Endothelial cell of umbilical vein (primary cell): Measurements from ENCODE around the gene HIVEP3. TPM values are rescaled to one million over a fixed set of nuclear protein-coding genes. Genes with fewer than 3 reads are reported as not detected.

ENCODE experiments used
- BruUV-seq: library from RNA; stranded (reverse); fragments of 400-500 nt; replicated peaks from 2 replicates; lab custom pipeline; 2021; lab: Mats Ljungman, UMichigan
- CTCF ChIA-PET: fragments of 300-600, 350-600 bp; sonication (Branson Sonifier 250); formaldehyde crosslinking; loops from one replicate; lab custom pipeline; 2021; ENCODE audit warnings: antibody characterized with exemption, inconsistent platforms; lab: Charles Lee
- POLR2A ChIA-PET: fragments of 300-600, 350-600 bp; sonication (Branson Sonifier 250); formaldehyde crosslinking; loops from one replicate; lab custom pipeline; 2021; ENCODE audit warnings: antibody characterized with exemption, inconsistent platforms; lab: Charles Lee
- DNase-seq: peaks from one replicate; pipeline ENCODE4 v3.0.0-alpha.2; 2011; ENCODE audit warnings: low read depth, low spot score
- FAIRE-seq: peaks from 2 replicates; lab custom pipeline; 2011; peaks lifted over from hg19 to GRCh38; lab: Jason Lieb, UNC
- H2AFZ ChIP-seq: 2 replicates; pipeline ENCODE4 v1.6.0; 2012; ENCODE audit warnings: low read depth, low read length, control low read depth, inconsistent platforms
- H3K27ac ChIP-seq: 2 replicates; pipeline ENCODE4 v1.5.1; 2011; ENCODE audit warnings: low read depth, mild to moderate bottlenecking, control low read depth, low read length, moderate library complexity; ENCODE audit not compliant: insufficient read depth
- H3K27me3 ChIP-seq, 2 experiments: 2 replicates each; pipeline versions ENCODE4 v1.6.0 to v1.6.1; 2011; ENCODE audit warnings: low read length in 2 of 2, mixed read lengths in 1 of 2; ENCODE audit not compliant: control insufficient read depth in 2 of 2, insufficient read depth in 2 of 2
- H3K36me3 ChIP-seq, 2 experiments: 2 replicates in 1 of 2; 3 replicates in 1 of 2; pipeline ENCODE4 v1.5.1; 2011; ENCODE audit warnings: low read length in 2 of 2, mild to moderate bottlenecking in 1 of 2, moderate library complexity in 1 of 2; ENCODE audit not compliant: control insufficient read depth in 2 of 2, insufficient read depth in 2 of 2; ENCODE audit errors: extremely low read depth in 1 of 2
- H3K4me1 ChIP-seq: 3 replicates; pipeline ENCODE4 v1.5.1; 2011; ENCODE audit warnings: mild to moderate bottlenecking, low read length; ENCODE audit not compliant: control insufficient read depth, insufficient read depth; ENCODE audit errors: extremely low read depth
- H3K4me2 ChIP-seq: 2 replicates; pipeline ENCODE4 v1.6.1; 2011; ENCODE audit warnings: low read length, control low read depth, mixed read lengths; ENCODE audit not compliant: insufficient read depth
- H3K4me3 ChIP-seq, 3 experiments: fragments of 200-600 bp in 1 of 3; sonication (generic), shearing (Covaris generic) in 1 of 3; replicated peaks in 1 of 3; 2 replicates each; pipeline ENCODE4 v1.5.1; 2011 to 2016; ENCODE audit warnings: control low read depth in 3 of 3, low read length in 3 of 3, mild to moderate bottlenecking in 2 of 3, inconsistent platforms in 1 of 3, low read depth in 1 of 3, moderate library complexity in 1 of 3; ENCODE audit not compliant: insufficient read depth in 1 of 3
- H3K79me2 ChIP-seq: 2 replicates; pipeline ENCODE4 v1.6.0; 2012; ENCODE audit warnings: low read length, inconsistent platforms; ENCODE audit not compliant: control insufficient read depth, insufficient read depth
- H3K9ac ChIP-seq: replicated peaks from 2 replicates; pipeline ENCODE3; 2011; ENCODE audit warnings: low read length, control low read depth; ENCODE audit not compliant: insufficient read depth; ENCODE audit errors: extremely low read depth
- H3K9me1 ChIP-seq: replicated peaks from 3 replicates; pipeline ENCODE4 v1.6.0; 2011; ENCODE audit warnings: mild to moderate bottlenecking, low read length; ENCODE audit not compliant: control insufficient read depth, insufficient read depth; ENCODE audit errors: extremely low read depth
- H3K9me3 ChIP-seq: replicated peaks from 2 replicates; pipeline ENCODE4 v1.5.1; 2012; ENCODE audit warnings: low read length, inconsistent platforms; ENCODE audit not compliant: control insufficient read depth, insufficient read depth
- H4K20me1 ChIP-seq: replicated peaks from 2 replicates; pipeline ENCODE3; 2011; ENCODE audit warnings: mild to moderate bottlenecking, low read length; ENCODE audit not compliant: control insufficient read depth, insufficient read depth; ENCODE audit errors: extremely low read depth
- EZH2 ChIP-seq: IDR thresholded peaks from 2 replicates; pipeline ENCODE4 v1.6.1; 2012; ENCODE audit warnings: borderline replicate concordance, low read depth, mild to moderate bottlenecking, moderate library complexity, low read length, inconsistent platforms; ENCODE audit not compliant: severe bottlenecking
- FOS ChIP-seq: IDR thresholded peaks from 2 replicates; pipeline ENCODE4 v1.6.1; 2011; ENCODE audit warnings: mild to moderate bottlenecking, low read length, moderate library complexity, borderline replicate concordance; ENCODE audit not compliant: insufficient read depth
- GATA2 ChIP-seq: IDR thresholded peaks from 2 replicates; pipeline ENCODE4 v1.7.0; 2011; ENCODE audit warnings: low read depth, mild to moderate bottlenecking, moderate library complexity, mixed read lengths, low read length; ENCODE audit not compliant: insufficient read length, insufficient read depth
- JUN ChIP-seq: IDR thresholded peaks from 2 replicates; pipeline ENCODE4 v1.6.1; 2011; ENCODE audit warnings: borderline replicate concordance, low read depth; ENCODE audit not compliant: insufficient read length, insufficient read depth
- MYC ChIP-seq: IDR thresholded peaks from one replicate; pipeline ENCODE4 v1.6.1; 2011; ENCODE audit warnings: mild to moderate bottlenecking, low read depth, low read length
- POLR2A ChIP-seq: IDR thresholded peaks from 2 replicates; pipeline ENCODE4 v1.6.1; 2012; ENCODE audit warnings: low read depth, mild to moderate bottlenecking, control low read depth, low read length
- POLR2AphosphoS5 ChIP-seq: IDR thresholded peaks from 2 replicates; pipeline ENCODE4 v1.6.1; 2012; ENCODE audit warnings: low read depth, mild to moderate bottlenecking, control low read depth, low read length, moderate library complexity; ENCODE audit not compliant: insufficient read depth
- dilution Hi-C: fragments of 300-500 bp; cut with MboI; formaldehyde crosslinking; loops from one replicate; pipeline ENCODE4 v1.15.0; 2019; ENCODE audit warnings: low sequenced_read_pairs; ENCODE audit not compliant: extremely low pct_ligation_motif_present
- intact Hi-C: fragments of 100-400 bp; cut with micrococcal nuclease; formaldehyde crosslinking; loops from one replicate; pipeline ENCODE4 v1.10.0; 2022
- polyA plus RNA-seq, 4 experiments: library from polyadenylated mRNA; depleted of rRNA in 3 of 4; stranded (reverse) in 3 of 4; unstranded in 1 of 4; fragments of >200 nt; gene quantifications; 2 replicates each; pipeline versions ENCODE4 v1.2.1 to v1.2.3, GENCODE V29; 2011 to 2012; ENCODE audit warnings: missing spikeins in 1 of 4
- total RNA-seq: library from RNA; stranded (reverse); gene quantifications from 2 replicates; pipeline ENCODE4 v1.2.3, GENCODE V29; 2021
- TF ChIP-seq, protein P1 (sequence below): IDR thresholded peaks from 2 replicates; pipeline ENCODE4 v1.6.1; 2011; ENCODE audit not compliant: insufficient read depth, insufficient read length
- TF ChIP-seq, protein P2 (sequence below), 2 donors: IDR thresholded peaks; 1 replicate in 1 of 2; 2 replicates in 1 of 2; pipeline ENCODE4 v1.5.1; 2011; ENCODE audit warnings: low read length in 2 of 2, mild to moderate bottlenecking in 2 of 2, moderate library complexity in 2 of 2, control low read depth in 1 of 2, inconsistent platforms in 1 of 2, low read depth in 1 of 2; ENCODE audit not compliant: insufficient read depth in 1 of 2; ENCODE audit errors: extremely low read depth in 1 of 2

Gene HIVEP3
- total and polyA plus RNA-seq, 2 donors (not counting 3 experiments of a cell fraction or from before 2014, with no cell fraction given), result 3.4 to 4.0 TPM

DNA sequence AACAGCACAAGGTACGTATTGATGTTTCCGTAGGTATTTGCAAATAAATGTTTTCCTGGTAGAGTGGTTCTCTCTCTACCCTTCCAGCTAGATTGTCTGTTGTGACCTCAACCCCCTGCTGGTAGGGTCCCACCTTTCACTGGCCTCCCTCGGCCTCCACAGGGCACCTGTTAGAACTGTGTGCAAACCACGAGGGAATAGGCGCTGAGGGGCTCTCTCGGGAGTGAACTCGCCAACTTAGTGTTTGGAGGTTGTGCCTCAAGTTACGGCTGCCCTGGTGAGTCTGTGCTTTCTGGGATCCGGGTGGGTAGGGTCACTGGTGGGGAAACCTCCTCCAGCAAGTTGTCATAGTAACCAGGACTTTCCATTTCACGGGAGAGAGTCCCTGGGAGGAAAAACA is 229.6 kb downstream of the HIVEP3 start:
- no peak for TF ChIP-seq EZH2
- TF ChIP-seq, protein P1, sequence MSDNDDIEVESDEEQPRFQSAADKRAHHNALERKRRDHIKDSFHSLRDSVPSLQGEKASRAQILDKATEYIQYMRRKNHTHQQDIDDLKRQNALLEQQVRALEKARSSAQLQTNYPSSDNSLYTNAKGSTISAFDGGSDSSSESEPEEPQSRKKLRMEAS, result no peak
- TF ChIP-seq JUN, result no peak
- TF ChIP-seq GATA2, result no peak
- TF ChIP-seq MYC, result no peak
- TF ChIP-seq POLR2A, result no peak
- TF ChIP-seq, protein P2, sequence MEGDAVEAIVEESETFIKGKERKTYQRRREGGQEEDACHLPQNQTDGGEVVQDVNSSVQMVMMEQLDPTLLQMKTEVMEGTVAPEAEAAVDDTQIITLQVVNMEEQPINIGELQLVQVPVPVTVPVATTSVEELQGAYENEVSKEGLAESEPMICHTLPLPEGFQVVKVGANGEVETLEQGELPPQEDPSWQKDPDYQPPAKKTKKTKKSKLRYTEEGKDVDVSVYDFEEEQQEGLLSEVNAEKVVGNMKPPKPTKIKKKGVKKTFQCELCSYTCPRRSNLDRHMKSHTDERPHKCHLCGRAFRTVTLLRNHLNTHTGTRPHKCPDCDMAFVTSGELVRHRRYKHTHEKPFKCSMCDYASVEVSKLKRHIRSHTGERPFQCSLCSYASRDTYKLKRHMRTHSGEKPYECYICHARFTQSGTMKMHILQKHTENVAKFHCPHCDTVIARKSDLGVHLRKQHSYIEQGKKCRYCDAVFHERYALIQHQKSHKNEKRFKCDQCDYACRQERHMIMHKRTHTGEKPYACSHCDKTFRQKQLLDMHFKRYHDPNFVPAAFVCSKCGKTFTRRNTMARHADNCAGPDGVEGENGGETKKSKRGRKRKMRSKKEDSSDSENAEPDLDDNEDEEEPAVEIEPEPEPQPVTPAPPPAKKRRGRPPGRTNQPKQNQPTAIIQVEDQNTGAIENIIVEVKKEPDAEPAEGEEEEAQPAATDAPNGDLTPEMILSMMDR (IDR thresholded peaks at IDR 0.05; ENCODE audit: extremely low read depth in 1 of 2, insufficient read depth in 1 of 2, low read depth in 1 of 2, low read length in 2 of 2), result no peak
- no peak for TF ChIP-seq FOS
- TF ChIP-seq POLR2AphosphoS5, result no peak
- dilution Hi-C loops, result no loop called here
- CTCF ChIA-PET, result no interaction called here

More for the DNA sequence above, 229.6 kb downstream of the HIVEP3 start:
- H3K9ac ChIP-seq, result no peak overlapping the region
- no peaks in the 10 kb centered on the region for H3K9me1 ChIP-seq
- BruUV-seq, result no TSS peak
- no peak overlapping the region for H2AFZ ChIP-seq
- H3K4me3 ChIP-seq, result no peak overlapping the region
- no peaks in the 10 kb centered on the region for H4K20me1 ChIP-seq
- peaks cover 11% of the 10 kb centered on the region for H3K4me1 ChIP-seq
- FAIRE-seq (no peak), DNase-seq (no peak)
- H3K9me3 ChIP-seq, result no peaks in the 10 kb centered on the region
- no peak overlapping the region for H3K4me2 ChIP-seq
- H3K79me2 ChIP-seq, result no peaks in the 10 kb centered on the region
- intact Hi-C loops, result no loop called here
- no peaks in the 10 kb centered on the region for H3K27me3 ChIP-seq
- no peaks in the 10 kb centered on the region for H3K36me3 ChIP-seq
- no peak overlapping the region for H3K27ac ChIP-seq
- POLR2A ChIA-PET, result no interaction called here
